SKM-1 (cell line): Measurements from ENCODE around the gene ZFYVE28.
A peak's percentile ranks its signal among the peaks of the same experiment; 100 is the strongest.

Experiments used
- DNase-seq: peaks from one replicate; lab custom pipeline; 2025; ENCODE audit not compliant: unreplicated experiment; lab: John Stamatoyannopoulos, UW

The ZFYVE28 gene

GRCh38 chr4:2334826-2335728 lies 83.4 kb downstream of the ZFYVE28 start:
- no peak for DNase-seq

- no peak for DNase-seq
Measured at GRCh38 chr4:2333916-2334644, 84.4 kb downstream of the ZFYVE28 start.

- DNase-seq: no peak
Measured at GRCh38 chr4:2333356-2333841, 85.0 kb downstream of the ZFYVE28 start.

GRCh38 chr4:2332976-2333319 lies 85.5 kb downstream of the ZFYVE28 start:
- DNase-seq: no peak

- DNase-seq: no peak
Measured at GRCh38 chr4:2332201-2332975, 86.1 kb downstream of the ZFYVE28 start.

GRCh38 chr4:2331519-2332200 lies 86.8 kb downstream of the ZFYVE28 start:
- DNase-seq: no peak

GRCh38 chr4:2331043-2331420 lies 87.4 kb downstream of the ZFYVE28 start:
- DNase-seq: no peak

GRCh38 chr4:2330091-2331042 lies 88.1 kb downstream of the ZFYVE28 start:
- DNase-seq: peak; percentile 12

- DNase-seq: no peak
Measured at GRCh38 chr4:2327579-2327978, 90.9 kb downstream of the ZFYVE28 start.

- DNase-seq: no peak
Measured at GRCh38 chr4:2324891-2325290, 93.6 kb downstream of the ZFYVE28 start.

GRCh38 chr4:2322841-2323240 lies 95.6 kb downstream of the ZFYVE28 start:
- no peak for DNase-seq

- DNase-seq: no peak
Measured at GRCh38 chr4:2322227-2322626, 96.2 kb downstream of the ZFYVE28 start.

- DNase-seq: no peak
Measured at GRCh38 chr4:2321279-2322196, 96.9 kb downstream of the ZFYVE28 start.

- no peak for DNase-seq
Measured at GRCh38 chr4:2320746-2321145, 97.7 kb downstream of the ZFYVE28 start.

GRCh38 chr4:2320152-2320551 lies 98.3 kb downstream of the ZFYVE28 start:
- no peak for DNase-seq

- DNase-seq: no peak
Measured at GRCh38 chr4:2318885-2319284, 99.6 kb downstream of the ZFYVE28 start.

- no peak for DNase-seq
Measured at GRCh38 chr4:2318476-2318875, 100.0 kb downstream of the ZFYVE28 start.

- no peak for DNase-seq
Measured at GRCh38 chr4:2313366-2313765, 105.1 kb downstream of the ZFYVE28 start.
